A549 (cell line): Measurements from ENCODE around the gene ZNF714.

Experiments
- CEBPB ChIP-seq, 2 experiments: fragments of >200 bp in 1 of 2; sonication (Bioruptor Twin) in 1 of 2; formaldehyde crosslinking in 1 of 2; IDR thresholded peaks; 2 replicates each; pipeline ENCODE4 v1.6.1; 2012 to 2016
- CTCF ChIP-seq: fragments of >200 bp; sonication (Bioruptor Twin); formaldehyde crosslinking; IDR thresholded peaks from 3 replicates; pipeline ENCODE4 v1.5.1; 2016
- EP300 ChIP-seq, 2 experiments: fragments of >200 bp; sonication (Bioruptor Twin); formaldehyde crosslinking; IDR thresholded peaks; 2 replicates in 1 of 2; 3 replicates in 1 of 2; pipeline ENCODE4 v1.6.1; 2016 to 2017
- JUN ChIP-seq, 2 experiments: fragments of >200 bp; sonication (Bioruptor Twin); formaldehyde crosslinking; IDR thresholded peaks; 2 replicates in 1 of 2; 3 replicates in 1 of 2; pipeline ENCODE4 v1.6.1; 2016 to 2017
- PBX3 ChIP-seq: IDR thresholded peaks from 2 replicates; pipeline ENCODE4 v1.6.1; 2012
- POLR2A ChIP-seq: IDR thresholded peaks from 2 replicates; pipeline ENCODE4 v1.6.1; 2012; ENCODE audit warnings: mild to moderate bottlenecking, low read length
- POLR2AphosphoS2 ChIP-seq: conservative IDR thresholded peaks from 2 replicates; pipeline ENCODE4 v1.6.1; 2012; ENCODE audit warnings: low read length, improper control_type of control experiment, inconsistent platforms
- REST ChIP-seq: fragments of 200-600 bp; sonication (generic); IDR thresholded peaks from 2 replicates; pipeline ENCODE4 v1.6.1; 2016; ENCODE audit warnings: antibody characterized with exemption, mild to moderate bottlenecking, moderate library complexity
- ZC3H11A ChIP-seq: fragments of 450-650 bp; IDR thresholded peaks from 2 replicates; pipeline ENCODE4 v1.6.1; 2014; ENCODE audit warnings: antibody characterized with exemption, mild to moderate bottlenecking
- ZFP36 ChIP-seq: fragments of 450-650 bp; IDR thresholded peaks from 2 replicates; pipeline ENCODE4 v1.6.1; 2014; ENCODE audit warnings: borderline replicate concordance; ENCODE audit not compliant: partially characterized antibody

DNA sequence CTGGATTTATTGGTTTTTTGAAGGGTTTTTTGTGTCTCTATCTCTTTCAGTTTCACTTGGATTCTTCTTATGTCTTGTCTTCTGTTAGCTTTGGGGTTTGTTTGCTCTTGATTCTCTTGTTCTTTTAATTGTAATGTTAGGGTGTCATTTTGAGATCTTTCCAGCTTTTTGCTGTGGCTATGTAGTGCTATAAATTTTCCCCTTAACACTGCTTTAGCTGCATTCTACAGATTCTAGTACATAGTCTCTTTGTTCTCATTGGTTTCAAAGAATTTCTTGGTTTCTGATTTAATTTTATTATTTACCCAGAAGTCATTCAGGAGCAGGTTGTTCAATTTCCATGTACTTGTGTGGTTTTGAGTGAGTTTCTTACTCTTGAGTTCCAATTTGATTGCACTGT, 37.0 kb upstream of the ZNF714 start:
- TF ChIP-seq ZFP36 = no peak
- TF ChIP-seq JUN (IDR thresholded peaks at IDR 0.05) = no peak
- TF ChIP-seq REST = no peak
- TF ChIP-seq POLR2A = no peak
- no peak for TF ChIP-seq POLR2AphosphoS2
- no peak for TF ChIP-seq CTCF
- no peak for TF ChIP-seq ZC3H11A
- TF ChIP-seq PBX3 = no peak
- no peak for TF ChIP-seq EP300 (IDR thresholded peaks at IDR 0.05)
- TF ChIP-seq CEBPB (IDR thresholded peaks at IDR 0.05) = no peak
